ENCODE results near the gene EIF4E2. TPM values are rescaled to one million over a fixed set of nuclear protein-coding genes. Genes with fewer than 3 reads are reported as not detected.
A peak's percentile ranks its signal among the peaks of the same experiment; 100 is the strongest.

The EIF4E2 gene
- total RNA-seq, 2 donors from 2014 or later: 12.2 to 17.4 TPM

DNA sequence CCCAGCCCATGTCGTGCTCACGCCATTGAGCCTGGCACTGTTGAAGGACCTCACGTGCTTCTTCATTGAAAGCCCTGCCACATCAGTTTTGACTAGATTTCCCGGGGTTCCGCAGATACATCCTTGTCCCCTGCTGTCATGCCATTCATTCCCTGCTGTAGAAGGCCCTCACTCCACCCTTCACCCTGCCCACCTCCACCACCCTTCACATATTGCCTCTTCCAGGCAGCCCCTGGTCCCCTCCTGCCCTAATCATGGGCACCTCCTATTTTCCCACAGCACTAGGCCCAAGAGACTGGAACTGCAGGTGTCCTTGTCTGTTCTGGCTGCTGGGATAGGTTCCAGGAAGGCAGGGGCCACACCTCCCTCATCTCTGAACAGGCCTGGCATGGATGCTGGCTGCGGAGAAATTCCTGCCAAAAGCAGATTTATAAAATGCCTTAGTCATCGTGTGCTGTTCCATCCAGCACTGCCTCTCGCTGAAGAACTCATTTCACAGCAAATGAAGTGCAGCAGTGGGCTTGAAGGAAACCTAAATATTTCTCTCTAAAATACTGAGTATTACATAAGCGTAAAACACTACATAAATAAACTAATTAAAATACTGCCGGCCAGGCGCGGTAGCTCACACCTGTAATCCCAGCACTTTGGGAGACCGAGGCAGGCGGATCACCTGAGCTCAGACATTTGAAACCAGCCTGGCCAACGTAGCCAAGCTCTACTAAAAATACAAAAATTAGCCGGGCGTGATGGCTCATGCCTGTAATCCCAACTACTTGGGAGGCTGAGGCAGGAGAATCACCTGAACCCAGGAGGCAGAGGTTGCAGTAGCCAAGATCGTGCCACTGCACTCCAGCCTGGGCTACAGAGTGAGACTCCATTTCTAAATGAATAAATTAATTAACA lies 38.4 kb downstream of the EIF4E2 start:
- Histone ChIP-seq H3K4me1 (peaks cover 11% of the 10 kb centered on the region), H3K36me3 (replicated peaks in 1 of 2; ENCODE audit: insufficient read depth in 1 of 2, low read depth in 2 of 2) (no peaks in the 10 kb centered on the region), H3K9me3 (no peaks in the 10 kb centered on the region), H3K27me3 (no peaks in the 10 kb centered on the region), H3K27ac (peak overlapping the region in 3 of 4 donors; percentile 20 to 57 (median 51)), H3K4me3 (no peak overlapping the region)
- intact Hi-C loops (cut with DNase I): no loop called here
- TF ChIP-seq, protein P1, sequence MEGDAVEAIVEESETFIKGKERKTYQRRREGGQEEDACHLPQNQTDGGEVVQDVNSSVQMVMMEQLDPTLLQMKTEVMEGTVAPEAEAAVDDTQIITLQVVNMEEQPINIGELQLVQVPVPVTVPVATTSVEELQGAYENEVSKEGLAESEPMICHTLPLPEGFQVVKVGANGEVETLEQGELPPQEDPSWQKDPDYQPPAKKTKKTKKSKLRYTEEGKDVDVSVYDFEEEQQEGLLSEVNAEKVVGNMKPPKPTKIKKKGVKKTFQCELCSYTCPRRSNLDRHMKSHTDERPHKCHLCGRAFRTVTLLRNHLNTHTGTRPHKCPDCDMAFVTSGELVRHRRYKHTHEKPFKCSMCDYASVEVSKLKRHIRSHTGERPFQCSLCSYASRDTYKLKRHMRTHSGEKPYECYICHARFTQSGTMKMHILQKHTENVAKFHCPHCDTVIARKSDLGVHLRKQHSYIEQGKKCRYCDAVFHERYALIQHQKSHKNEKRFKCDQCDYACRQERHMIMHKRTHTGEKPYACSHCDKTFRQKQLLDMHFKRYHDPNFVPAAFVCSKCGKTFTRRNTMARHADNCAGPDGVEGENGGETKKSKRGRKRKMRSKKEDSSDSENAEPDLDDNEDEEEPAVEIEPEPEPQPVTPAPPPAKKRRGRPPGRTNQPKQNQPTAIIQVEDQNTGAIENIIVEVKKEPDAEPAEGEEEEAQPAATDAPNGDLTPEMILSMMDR (IDR thresholded peaks at IDR 0.05): no peak
- no peak for TF ChIP-seq POLR2A (IDR thresholded peaks at IDR 0.05)
- ATAC-seq (peak; percentile 94), DNase-seq (peak; percentile 81 to 88 (median 86))
- 43 to 63% methylated on average over 18 of the region's 18 CpGs for WGBS, 2 donors

DNA sequence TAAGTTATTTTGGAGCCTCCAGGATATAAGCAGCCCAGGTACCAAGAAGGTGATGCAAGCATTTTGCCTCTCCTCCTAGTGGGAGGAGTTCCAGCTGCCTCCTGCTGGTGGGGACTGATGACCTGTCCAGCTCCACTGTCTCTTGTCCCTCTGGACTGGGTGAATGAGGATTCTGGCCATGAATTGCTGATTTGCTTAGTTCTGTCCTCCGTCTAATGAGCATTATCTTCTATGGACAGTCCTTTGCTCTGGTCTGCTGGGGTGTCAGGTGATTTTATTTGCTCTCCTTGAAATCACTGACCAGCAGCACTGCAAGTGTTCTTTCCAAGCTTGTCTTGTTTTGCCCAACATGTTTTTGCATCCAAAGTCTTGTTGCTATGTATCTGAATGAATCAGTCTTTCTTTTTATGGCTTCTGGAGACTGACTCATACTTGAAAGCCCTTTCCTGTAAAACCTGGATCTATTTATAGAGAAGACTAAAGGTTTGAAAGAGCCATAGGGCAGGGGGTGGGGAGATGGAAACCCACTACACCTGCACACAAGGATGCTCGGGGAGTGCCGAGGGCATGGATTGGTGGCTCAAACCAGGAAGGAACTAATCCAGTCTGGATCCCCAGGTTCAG lies 42.4 kb downstream of the EIF4E2 start:
- Histone ChIP-seq H3K4me1 (peaks cover 11% of the 10 kb centered on the region), H3K4me3 (no peak overlapping the region), H3K27me3 (no peaks in the 10 kb centered on the region), H3K9me3 (no peaks in the 10 kb centered on the region), H3K27ac (no peak overlapping the region), H3K36me3 (replicated peaks in 1 of 2; ENCODE audit: insufficient read depth in 1 of 2, low read depth in 2 of 2) (no peaks in the 10 kb centered on the region)
- DNase-seq: no peak
- WGBS, 2 donors: 88 to 89% methylated on average over 3 of the region's 3 CpGs
- TF ChIP-seq, protein P1 (IDR thresholded peaks at IDR 0.05): no peak
- TF ChIP-seq POLR2A (IDR thresholded peaks at IDR 0.05): no peak
- ATAC-seq: peak; percentile 3
- intact Hi-C loops (cut with DNase I): no loop called here

DNA sequence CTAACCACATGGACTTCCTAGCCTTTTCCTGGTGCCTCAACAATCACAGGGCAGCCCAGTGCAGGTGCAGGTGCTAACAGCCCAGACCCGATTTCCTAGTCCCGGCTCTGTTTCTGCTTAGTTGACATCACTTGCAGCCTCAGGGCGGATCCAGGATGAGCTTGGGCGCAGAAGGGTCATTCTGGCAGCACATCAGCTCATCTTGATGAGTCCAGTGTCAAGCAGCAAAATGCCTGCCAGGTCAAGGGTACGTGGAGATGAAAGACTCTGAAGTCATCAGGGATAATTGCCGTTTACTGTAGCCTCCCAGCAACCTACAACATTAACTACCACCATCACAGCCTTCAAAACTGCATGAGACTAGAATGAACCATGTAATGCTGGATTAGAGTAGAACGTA lies 43.5 kb downstream of the EIF4E2 start:
- H3K27ac ChIP-seq: no peak overlapping the region
- no peak for ATAC-seq
- no peak overlapping the region for H3K4me3 ChIP-seq
- 78 to 83% methylated on average over 4 to 7 of the region's 7 CpGs for WGBS, 2 donors
- intact Hi-C loops (cut with DNase I): no loop called here
- H3K4me1 ChIP-seq: peaks cover 3% of the 10 kb centered on the region
- TF ChIP-seq POLR2A (IDR thresholded peaks at IDR 0.05): no peak
- TF ChIP-seq, protein P1 (IDR thresholded peaks at IDR 0.05): no peak
- no peak for DNase-seq
- no peaks in the 10 kb centered on the region for H3K27me3 ChIP-seq
- no peaks in the 10 kb centered on the region for H3K36me3 ChIP-seq (replicated peaks in 1 of 2; ENCODE audit: insufficient read depth in 1 of 2, low read depth in 2 of 2)
- H3K9me3 ChIP-seq: no peaks in the 10 kb centered on the region

DNA sequence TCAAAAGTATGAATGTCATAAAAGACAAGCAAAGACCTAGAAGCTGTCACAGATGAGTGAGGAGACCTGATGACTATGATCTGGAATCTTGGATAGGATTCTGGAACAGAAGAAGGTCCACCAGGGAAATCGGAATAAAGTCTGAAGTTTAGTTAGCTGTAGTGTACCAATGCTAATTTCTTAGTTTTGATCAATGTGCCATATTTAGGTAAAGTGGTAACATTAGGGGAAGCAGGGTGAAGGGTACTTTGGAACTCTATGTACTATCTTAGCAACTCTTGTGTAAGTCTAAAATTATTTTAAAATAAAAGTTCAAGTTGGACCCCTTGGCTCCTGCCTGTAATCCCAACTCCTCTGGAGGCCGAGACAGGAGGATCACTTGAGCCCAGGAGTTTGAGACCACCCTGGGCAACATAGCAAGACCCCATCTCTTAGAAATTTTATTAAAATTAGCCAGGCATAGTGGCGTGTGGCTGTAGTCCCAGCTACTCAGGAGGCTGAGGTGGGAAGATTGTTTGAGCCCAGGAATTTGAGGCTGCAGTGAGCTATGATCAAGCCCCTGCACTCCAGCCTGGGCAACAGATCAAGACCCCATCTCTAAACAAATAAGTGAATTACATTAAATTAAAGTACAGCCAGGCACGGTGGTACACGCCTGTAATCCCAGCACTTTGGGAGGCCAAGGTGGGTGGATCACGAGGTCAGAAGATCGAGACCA lies 47.0 kb downstream of the EIF4E2 start:
- intact Hi-C loops (cut with DNase I): no loop called here
- WGBS, 2 donors: 80 to 90% methylated on average over 7 of the region's 7 CpGs
- H3K36me3 ChIP-seq (replicated peaks in 1 of 2; ENCODE audit: insufficient read depth in 1 of 2, low read depth in 2 of 2): no peaks in the 10 kb centered on the region
- no peak overlapping the region for H3K27ac ChIP-seq
- H3K4me1 ChIP-seq: no peaks in the 10 kb centered on the region
- TF ChIP-seq, protein P1 (IDR thresholded peaks at IDR 0.05): no peak
- TF ChIP-seq POLR2A (IDR thresholded peaks at IDR 0.05): no peak
- H3K4me3 ChIP-seq: no peak overlapping the region
- ATAC-seq (no peak), DNase-seq (no peak)
- H3K9me3 ChIP-seq: no peaks in the 10 kb centered on the region
- no peaks in the 10 kb centered on the region for H3K27me3 ChIP-seq
